Measurements from ENCODE around the gene YWHAE. TPM values are rescaled to one million over a fixed set of nuclear protein-coding genes. Genes with fewer than 3 reads are reported as not detected.

Gene YWHAE
- total RNA-seq, 1 donor from 2014 or later = 458 TPM

GRCh38 chr17:1324201-1324771 lies 75.7 kb downstream of the YWHAE start:
- no peaks in the 10 kb centered on the region for H3K36me3 Mint-ChIP-seq (ENCODE audit: unreplicated experiment)
- H3K4me3 Mint-ChIP-seq (ENCODE audit: unreplicated experiment) = no peak overlapping the region
- no peak for DNase-seq (ENCODE audit: extremely low spot score, unreplicated experiment)
- no peaks in the 10 kb centered on the region for H3K9me3 Mint-ChIP-seq (ENCODE audit: unreplicated experiment)
- no peak for TF ChIP-seq CTCF (IDR thresholded peaks at IDR 0.05)
- no peak overlapping the region for H3K27ac Mint-ChIP-seq (ENCODE audit: unreplicated experiment)
- H3K27me3 Mint-ChIP-seq (ENCODE audit: unreplicated experiment) = peaks cover 9% of the 10 kb centered on the region
- H3K4me1 Mint-ChIP-seq (ENCODE audit: unreplicated experiment) = no peaks in the 10 kb centered on the region

DNA sequence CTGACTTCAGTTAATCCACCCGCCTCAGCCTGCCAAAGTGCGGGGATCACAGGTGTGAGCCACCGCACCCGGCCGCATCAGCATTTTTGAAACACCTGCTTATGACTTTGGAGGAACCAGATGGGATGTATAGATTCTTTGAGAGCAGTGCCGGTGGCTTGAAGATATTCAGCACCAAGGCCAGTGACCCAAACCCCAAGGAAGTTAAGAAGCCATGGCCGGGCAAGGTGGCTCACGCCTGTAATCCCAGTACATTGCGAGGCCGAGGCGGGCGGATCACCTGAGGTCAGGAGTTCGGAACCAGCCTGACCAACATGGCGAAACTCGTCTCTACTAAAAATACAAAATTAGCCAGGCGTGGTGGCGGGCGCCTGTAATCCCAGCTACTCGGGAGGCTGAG lies 76.7 kb downstream of the YWHAE start:
- TF ChIP-seq CTCF (IDR thresholded peaks at IDR 0.05) = no peak

GRCh38 chr17:1322480-1322879 lies 77.5 kb downstream of the YWHAE start:
- Mint-ChIP-seq H3K27ac (ENCODE audit: unreplicated experiment) (no peak overlapping the region), H3K27me3 (ENCODE audit: unreplicated experiment) (peaks cover 9% of the 10 kb centered on the region), H3K4me3 (ENCODE audit: unreplicated experiment) (no peak overlapping the region), H3K9me3 (ENCODE audit: unreplicated experiment) (no peaks in the 10 kb centered on the region), H3K4me1 (ENCODE audit: unreplicated experiment) (no peaks in the 10 kb centered on the region), H3K36me3 (ENCODE audit: unreplicated experiment) (no peaks in the 10 kb centered on the region)
- no peak for DNase-seq (ENCODE audit: extremely low spot score, unreplicated experiment)
- TF ChIP-seq CTCF (IDR thresholded peaks at IDR 0.05) = no peak

More for the DNA sequence above, 76.7 kb downstream of the YWHAE start:
- no peak overlapping the region for H3K4me3 Mint-ChIP-seq (ENCODE audit: unreplicated experiment)
- no peaks in the 10 kb centered on the region for H3K9me3 Mint-ChIP-seq (ENCODE audit: unreplicated experiment)
- H3K27ac Mint-ChIP-seq (ENCODE audit: unreplicated experiment) = no peak overlapping the region
- H3K36me3 Mint-ChIP-seq (ENCODE audit: unreplicated experiment) = no peaks in the 10 kb centered on the region
- no peak for DNase-seq (ENCODE audit: extremely low spot score, unreplicated experiment)
- peaks cover 9% of the 10 kb centered on the region for H3K27me3 Mint-ChIP-seq (ENCODE audit: unreplicated experiment)
- no peaks in the 10 kb centered on the region for H3K4me1 Mint-ChIP-seq (ENCODE audit: unreplicated experiment)

GRCh38 chr17:1322014-1322428 lies 78.0 kb downstream of the YWHAE start:
- Mint-ChIP-seq H3K27ac (ENCODE audit: unreplicated experiment) (no peak overlapping the region), H3K27me3 (ENCODE audit: unreplicated experiment) (peaks cover 9% of the 10 kb centered on the region), H3K36me3 (ENCODE audit: unreplicated experiment) (no peaks in the 10 kb centered on the region), H3K4me1 (ENCODE audit: unreplicated experiment) (no peaks in the 10 kb centered on the region), H3K9me3 (ENCODE audit: unreplicated experiment) (no peaks in the 10 kb centered on the region), H3K4me3 (ENCODE audit: unreplicated experiment) (no peak overlapping the region)
- no peak for DNase-seq (ENCODE audit: extremely low spot score, unreplicated experiment)
- TF ChIP-seq CTCF (IDR thresholded peaks at IDR 0.05) = no peak

GRCh38 chr17:1315891-1316403 lies 84.1 kb downstream of the YWHAE start:
- H3K27ac Mint-ChIP-seq (ENCODE audit: unreplicated experiment) = no peak overlapping the region
- H3K4me3 Mint-ChIP-seq (ENCODE audit: unreplicated experiment) = no peak overlapping the region
- no peak for DNase-seq (ENCODE audit: extremely low spot score, unreplicated experiment)
- peaks cover 22% of the 10 kb centered on the region for H3K27me3 Mint-ChIP-seq (ENCODE audit: unreplicated experiment)
- TF ChIP-seq CTCF (IDR thresholded peaks at IDR 0.05) = no peak
- H3K4me1 Mint-ChIP-seq (ENCODE audit: unreplicated experiment) = peaks cover 7% of the 10 kb centered on the region
- no peaks in the 10 kb centered on the region for H3K9me3 Mint-ChIP-seq (ENCODE audit: unreplicated experiment)
- no peaks in the 10 kb centered on the region for H3K36me3 Mint-ChIP-seq (ENCODE audit: unreplicated experiment)

Data from osteocyte (in vitro differentiated cells).